Activated T-cell treated with anti-CD3 and anti-CD28 coated beads for 1 hour (primary cell): ENCODE results near the gene HCK.
A peak's percentile ranks its signal among the peaks of the same experiment; 100 is the strongest.
"Not testable (repeated sequence)": the region's sequence is repeated elsewhere in the genome, so short reads cannot be mapped to it uniquely, and the experiment has no call there.

Experiments used
- DNase-seq: peaks from one replicate; pipeline ENCODE4 v3.0.0-alpha.2; 2020; ENCODE audit warnings: low read depth

The HCK gene

DNA sequence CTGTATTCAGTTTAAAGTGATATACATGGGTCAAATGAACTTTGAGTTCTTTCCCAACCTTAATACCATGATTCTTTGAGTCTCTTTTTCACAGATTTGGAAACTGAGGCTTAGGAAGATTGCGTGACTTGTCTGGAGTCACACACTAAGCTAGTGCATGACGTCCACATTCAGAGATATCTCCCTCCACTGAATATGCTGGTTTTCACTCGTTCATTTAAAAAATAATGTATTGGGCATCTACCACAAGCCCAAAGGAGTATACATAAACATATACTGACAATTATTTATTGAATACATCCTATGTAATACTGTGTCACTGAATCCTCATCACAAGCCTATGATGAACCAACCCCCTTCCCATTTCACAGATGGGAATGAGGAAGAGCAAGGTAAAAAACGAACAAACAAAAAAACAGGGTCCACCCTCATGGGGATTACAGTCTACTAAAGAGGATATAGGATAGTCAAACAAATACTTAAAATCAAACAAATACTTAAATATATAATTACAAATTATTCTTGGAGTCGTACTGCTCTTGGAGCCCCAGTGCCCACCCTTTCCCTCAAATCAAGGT lies 56.9 kb downstream of the HCK start:
- DNase-seq = no peak

DNA sequence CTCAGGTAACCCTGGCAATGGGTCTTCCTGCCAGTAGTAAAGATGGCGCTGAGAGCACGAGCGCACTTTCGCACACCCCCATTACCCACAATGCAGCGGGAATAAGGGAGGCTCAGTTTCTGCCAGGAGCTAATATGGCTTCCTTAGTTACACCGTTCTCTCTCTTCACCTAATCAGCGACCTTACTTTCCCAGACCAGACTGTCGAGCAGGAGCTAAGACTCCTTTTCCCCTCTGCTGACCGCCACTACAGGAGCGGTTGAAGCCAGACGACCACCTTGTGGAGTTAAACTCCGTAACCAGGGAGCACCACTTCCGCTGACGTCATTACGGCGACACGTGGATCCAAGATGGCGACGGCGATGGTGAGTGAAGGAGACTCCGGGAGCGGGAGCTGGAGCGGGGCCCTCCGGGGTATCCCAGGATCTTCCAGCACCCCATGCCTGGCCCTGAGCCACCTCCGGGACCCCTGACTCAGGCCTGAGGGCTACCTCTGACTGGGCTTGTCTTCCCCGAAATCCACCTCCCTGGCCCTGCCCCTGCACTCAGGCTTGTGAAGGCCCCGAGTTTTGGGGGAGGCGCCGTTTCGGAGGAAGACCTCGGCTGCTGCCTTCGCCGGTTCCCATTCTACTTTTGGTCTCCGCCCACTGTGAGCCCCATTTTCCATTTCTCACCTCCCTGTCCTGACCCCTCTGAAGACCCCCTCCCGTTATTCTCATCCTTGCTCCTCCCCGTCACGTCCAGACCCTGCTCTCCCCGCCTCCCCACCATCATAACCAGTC lies 57.5 kb downstream of the HCK start, which contains the start of gene TM9SF4:
Gene TM9SF4 (plus strand): TSS at position 323 of the 781 bp plus-strand sequence. CDS start 27 bp downstream, at position 350.
- peak; percentile 82 for DNase-seq

DNA sequence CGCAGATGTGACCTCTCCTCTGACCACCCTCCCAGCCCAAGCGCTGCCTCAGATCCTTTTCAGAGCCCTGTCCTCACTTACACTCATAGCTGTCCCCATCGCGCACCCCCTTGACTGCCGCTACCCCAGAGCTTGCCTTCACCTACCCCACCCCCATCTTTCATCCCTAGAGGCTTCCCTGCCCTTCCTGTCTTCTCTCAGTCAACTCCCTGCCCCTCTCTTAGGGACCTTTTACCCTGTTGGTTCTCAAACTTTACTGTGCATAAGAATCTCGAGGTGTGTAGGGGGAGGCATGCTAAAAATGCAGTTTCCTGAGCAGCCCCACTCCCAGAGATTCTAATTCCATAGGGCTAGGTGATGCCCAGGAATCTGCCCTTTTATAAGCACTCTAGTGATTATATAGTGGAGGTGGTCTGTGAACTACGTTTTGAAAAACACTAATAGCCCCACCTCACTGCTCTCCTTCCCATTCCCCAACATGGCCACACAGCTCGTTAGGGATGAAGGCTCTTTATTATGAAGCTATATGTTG lies 58.2 kb downstream of the HCK start:
- no peak for DNase-seq

DNA sequence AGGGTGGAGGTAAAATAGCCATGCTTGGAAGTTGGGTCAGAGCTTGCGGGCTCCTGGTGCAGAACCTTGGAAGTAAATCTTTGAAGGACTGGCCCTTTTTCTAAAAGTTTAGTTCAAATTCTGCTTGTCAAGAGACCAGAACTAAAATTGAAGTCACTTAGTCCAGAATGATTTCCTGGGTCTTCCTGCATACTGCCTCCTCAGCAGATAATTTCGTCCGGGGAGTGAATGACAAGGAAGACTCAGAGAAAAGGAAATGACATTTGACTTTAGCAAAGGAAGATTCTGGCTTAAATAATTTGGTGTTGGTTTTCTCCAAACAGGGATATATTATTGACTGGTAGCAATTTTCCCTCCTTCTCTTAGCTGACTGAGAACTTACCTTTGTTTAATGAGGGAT lies 58.7 kb downstream of the HCK start:
- no peak for DNase-seq

DNA sequence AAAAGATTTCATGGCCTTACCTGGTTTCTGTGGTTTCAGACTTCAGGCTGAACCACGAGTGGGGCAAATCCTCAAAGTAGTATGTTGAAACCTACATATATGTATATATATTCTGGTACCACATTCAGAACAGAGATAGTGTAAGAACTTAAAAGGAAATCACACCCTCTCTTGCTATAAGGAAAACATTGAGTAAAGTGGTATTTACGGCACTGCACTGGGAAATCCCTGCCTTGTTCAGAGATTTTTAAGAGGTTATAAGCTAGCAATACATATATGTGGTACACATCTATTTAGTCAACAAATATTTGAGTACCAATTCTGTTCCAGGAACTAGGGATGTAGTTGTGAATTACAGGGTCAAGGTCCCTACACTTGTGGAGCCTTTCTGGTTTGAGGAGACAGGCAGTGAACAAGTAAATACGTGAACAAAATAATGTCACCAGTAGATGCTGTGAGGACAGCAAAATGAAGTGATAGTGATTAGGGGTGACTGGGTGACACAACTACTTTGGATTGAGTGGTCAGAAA lies 59.2 kb downstream of the HCK start:
- no peak for DNase-seq

DNA sequence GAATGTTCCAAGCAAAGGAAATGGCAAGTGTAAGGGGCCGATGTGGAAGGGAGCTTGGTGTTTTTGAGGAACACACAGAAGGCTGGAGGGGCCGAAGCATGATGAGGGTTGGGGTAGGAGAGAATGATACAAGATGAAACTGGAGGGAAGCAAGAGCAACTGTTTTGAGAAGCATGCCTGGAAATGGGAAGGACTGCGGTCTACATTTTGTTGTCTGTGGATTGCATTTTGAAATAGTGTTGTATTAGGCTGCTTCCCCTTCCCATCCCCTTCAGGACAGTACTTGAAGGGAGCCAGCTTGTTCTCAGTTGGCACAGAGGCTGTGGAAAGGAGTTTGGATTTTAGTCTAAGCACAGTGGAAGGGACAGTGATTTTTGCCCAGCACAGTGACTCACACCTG lies 59.7 kb downstream of the HCK start:
- DNase-seq = no peak

DNA sequence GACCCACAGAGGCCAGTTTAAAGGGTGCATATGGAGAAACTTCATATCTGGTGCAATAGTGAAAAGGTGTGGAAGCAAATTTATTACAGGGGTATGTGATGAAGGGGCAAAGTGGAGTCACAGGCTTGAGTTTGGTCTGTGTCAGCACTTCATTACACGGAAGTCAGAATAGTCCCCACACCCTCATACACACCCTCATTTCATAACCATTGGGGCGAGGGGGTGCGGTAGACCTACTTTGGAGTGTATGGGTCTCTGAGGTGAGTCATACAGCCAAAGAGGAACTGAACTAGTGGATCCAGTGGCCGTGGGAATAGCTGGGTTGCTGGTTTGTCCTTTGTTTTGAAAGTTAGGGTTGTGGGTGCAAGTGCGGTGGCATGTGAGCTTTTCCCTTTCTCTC lies 60.8 kb downstream of the HCK start:
- DNase-seq = no peak

DNA sequence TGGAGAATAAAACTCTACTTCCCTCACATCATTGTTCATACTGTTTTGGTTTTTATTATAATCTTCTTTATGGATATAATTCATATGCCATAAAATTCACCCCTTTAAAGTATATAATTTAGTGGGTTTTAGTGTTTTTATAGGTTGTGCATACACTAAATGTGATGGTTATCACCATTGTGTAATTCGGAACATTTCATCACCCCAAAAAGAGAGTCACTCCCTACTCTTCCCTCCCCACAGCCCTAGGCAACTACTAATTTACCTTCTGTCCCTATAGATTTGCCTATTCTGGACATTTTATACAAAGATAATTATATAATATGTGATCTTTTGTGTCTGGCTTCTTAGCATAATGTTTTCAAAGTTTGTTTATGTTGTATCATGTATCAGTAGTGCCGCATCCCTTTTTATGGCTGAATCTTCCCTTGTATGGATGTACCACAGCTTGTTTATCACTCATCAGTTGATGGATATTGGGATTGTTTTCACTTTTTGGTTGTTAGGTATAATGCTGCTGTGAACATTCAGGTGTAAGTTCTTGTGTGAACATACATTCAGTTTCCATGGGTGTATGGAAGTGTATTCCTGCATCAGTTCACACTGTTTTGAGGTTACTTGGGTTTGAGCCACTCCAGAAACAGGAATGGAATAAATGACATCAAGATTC lies 61.7 kb downstream of the HCK start:
- DNase-seq = no peak

DNA sequence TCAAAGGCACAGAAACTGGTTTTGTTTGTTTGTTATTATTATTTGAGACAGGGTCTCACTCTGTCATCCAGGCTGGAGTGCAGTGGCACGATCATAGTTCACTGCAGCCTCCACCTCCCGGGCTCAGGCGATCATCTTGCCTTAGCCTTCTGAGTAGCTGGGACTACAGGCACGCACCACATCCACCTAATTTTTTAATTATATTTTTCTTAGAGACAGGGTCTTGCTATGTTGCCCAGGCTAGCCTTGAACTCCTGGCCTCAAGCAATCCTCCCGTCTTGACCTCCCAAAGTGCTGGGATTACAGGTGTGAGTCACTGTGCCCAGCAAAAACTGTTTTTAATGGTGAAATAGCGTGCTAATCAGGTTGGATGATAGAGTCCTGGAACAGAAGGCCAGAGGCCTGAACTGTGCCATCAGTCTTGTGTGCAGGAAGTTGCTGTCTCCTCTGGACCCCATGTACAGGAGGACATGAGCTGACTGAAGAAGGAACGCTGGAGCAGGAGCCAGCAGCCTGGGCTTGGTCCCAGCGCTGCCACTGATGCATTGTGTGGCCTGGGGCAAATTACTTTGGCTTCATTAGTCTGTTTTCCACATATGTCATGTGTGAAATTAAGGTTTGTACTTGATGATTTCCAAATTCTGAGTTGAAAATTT lies 62.4 kb downstream of the HCK start:
- DNase-seq = no peak

DNA sequence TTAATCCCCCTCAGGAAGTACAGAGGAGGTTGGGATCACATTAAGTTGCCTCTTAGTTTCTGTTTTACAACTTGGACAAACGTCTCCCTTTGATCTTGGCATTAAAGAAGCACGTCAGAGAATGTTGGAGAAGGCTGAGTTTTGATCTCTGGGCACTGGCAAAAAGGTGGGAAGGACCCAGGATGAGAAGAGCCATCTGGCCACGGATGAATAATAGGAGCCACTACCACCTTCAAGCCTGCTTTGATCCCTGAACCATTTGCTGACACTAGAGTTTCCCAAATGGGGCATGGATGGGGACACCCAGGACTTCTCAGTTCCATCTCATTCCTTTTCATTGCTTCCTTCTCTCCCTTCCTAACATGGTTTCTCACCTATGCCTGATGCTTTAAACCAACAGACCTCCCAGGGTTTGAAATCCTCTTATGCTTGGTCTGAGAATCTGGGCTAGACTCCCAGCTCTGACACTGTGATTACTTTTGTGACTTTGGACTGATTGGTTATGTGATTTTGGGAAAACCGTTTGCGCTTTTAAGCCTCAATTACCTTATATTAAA lies 63.2 kb downstream of the HCK start:
- no peak for DNase-seq

DNA sequence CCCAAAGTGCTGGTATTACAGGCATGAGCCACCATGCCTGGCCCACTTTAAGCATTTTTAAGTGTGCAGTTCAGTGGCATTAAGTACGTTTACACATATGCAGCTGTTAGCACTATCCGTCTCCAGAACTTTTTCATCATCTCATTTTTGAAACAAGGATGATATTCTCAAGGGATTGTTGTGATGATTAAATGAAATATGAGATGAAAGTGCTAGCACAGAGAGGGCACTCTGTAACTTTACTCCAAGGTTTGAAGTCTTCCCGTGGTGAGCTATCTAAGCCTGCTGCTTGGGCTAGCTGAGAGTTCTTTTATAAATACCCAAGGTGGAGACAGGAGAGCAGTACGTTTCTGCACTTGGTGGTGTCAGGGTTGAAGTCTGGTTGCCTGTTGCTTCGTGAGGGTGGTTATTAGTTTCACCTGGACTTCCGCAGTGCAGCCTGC lies 64.1 kb downstream of the HCK start:
- no peak for DNase-seq

DNA sequence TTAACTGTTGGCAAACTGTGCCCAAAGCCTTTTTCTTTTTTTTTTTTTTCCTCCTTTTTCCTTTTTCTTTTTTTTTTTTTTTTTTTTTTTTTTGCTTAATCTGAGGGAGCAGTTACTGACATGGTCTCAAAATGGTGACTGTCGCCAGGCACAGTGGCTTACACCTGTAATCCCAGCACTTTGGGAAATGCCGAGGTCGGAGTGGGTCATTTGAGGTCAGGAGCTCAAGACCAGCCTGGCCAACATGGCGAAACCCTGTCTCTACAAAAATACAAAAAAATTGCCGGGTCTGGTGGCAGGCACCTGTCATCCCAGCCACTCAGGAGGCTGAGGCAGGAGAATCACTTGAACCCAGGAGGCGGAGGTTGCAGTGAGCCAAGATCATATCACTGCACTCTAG lies 64.8 kb downstream of the HCK start:
- DNase-seq = not testable (repeated sequence)

DNA sequence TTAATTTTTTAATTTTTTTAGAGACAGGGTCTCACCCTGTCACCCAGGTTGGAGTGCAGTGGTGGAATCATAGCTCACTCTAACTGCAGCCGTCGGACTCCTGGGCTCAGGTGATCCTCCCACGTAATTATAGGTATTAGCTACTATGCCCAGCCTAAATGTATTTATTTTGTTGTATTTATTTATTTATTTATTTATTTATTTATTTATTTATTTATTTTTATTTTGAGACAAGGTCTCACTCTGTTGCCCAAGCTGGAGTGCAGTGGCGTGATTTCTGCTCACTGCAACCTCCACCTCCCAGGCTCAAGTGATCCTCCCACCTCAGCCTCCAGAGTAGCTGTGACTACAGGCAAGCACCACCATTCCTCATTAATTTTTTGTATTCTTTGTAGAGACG lies 66.4 kb downstream of the HCK start:
- not testable (repeated sequence) for DNase-seq

DNA sequence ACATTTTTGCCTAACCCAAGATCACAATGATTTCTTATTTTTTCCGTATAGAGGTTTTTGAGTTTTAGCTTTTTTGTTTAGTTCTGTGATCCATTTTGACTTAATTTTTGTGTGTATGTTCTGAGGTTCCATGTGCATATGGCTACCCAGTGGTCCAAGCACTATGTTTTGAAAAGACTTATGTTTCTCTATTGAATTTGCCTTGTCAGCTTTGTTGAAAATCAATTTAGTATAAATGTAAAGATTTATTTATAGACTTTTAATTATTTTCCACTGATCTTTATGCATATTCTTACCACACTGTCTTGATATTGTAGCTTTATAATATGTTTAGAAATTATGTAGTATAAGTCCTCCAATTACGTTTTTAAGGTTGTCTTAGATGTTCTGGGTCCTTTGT lies 67.7 kb downstream of the HCK start:
- no peak for DNase-seq

DNA sequence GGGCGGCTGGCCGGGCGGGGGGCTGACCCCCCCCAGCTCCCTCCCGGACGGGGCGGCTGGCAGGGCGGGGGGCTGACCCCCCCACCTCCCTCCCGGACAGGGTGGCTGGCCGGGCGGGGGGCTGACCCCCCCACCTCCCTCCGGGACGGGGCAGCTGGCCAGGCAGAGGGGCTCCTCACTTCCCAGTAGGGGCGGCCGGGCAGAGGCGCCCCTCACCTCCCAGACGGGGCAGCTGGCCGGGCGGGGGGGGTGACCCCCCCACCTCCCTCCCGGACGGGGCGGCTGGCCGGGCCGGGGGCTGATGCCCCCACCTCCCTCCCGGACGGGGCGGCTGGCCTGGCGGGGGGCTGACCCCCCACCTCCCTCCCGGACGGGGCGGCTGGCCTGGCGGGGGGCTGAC lies 69.9 kb downstream of the HCK start:
- not testable (repeated sequence) for DNase-seq

DNA sequence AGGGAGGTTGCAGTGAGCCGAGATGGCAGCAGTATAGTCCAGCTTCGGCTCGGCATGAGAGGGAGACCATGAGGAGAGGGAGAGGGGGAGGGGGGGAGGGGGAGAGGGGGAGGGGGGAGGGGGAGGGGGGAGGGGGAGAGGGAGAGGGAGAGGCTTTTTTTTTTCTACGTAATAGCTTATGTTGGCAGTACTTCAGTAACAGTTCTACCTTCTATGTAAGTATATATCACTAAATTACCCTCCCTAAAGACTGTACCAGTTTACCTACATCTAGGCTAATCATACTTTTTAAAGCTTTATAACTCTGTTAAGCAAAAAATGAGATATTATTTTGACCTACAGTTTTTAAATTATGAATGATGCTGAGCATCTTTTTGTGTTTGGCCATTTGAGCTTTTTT lies 71.0 kb downstream of the HCK start:
- DNase-seq = no peak

DNA sequence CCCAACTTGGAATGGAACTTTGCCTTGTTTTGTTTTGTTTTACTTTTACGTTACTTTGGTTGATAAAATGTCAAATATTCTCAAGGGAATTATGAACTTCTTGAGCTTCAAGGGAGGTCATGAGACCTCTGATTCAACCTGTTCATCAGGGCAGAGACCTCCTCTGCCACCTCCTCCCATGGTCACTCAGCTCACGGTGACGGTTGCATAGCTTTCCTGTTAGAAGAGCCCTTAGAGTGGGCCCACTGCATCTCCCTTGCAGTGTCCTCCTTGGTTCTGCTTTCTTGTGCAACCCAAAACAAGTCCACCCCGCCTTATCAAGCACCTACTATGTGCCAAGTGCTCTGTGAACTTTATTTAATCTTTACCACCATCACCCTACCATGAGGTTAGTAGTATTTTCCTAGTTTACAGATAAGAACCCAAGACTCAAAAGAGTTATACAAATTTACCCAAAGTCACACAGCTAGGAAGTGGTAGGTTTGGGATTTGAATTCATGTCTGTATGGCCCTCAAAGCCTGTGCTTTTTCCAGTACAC lies 72.9 kb downstream of the HCK start:
- DNase-seq = no peak

DNA sequence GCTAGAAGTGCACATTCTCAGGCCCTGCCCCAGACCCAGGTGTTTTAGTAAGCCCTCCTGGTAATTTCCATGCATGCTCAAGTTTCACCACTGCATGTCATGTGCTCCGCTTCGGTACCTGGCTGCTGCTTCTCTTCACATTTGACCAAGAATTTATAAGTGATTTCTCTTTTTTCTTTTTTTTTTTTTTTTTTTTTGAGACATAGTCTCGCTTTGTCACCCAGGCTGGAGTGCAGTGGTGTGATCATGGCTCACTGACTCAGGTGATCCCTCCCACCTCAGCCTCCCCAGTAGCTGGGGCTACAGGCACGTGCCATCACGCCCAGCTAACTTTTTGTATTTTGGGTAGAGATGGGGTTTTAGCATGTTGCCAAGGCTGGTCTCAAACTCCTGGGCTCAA lies 73.5 kb downstream of the HCK start:
- DNase-seq = no peak

DNA sequence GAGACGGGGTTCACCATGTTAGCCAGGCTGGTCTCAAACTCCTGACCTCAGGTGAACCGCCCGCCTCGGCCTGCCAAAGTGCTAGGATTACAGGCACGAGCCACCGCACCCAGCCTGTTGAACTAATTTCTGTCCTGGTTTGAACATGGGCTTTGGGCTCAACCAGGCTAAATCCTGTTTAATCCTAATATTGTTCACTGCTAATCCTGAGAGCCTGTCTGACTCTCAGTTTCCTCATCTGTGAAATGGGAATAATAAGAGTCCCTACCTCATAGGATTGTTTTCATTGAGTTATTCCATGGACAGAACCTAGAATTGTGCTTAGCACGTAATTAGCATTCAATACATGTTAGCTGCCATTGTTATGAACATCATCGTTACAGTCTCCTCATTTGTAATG lies 74.9 kb downstream of the HCK start:
- DNase-seq = no peak

DNA sequence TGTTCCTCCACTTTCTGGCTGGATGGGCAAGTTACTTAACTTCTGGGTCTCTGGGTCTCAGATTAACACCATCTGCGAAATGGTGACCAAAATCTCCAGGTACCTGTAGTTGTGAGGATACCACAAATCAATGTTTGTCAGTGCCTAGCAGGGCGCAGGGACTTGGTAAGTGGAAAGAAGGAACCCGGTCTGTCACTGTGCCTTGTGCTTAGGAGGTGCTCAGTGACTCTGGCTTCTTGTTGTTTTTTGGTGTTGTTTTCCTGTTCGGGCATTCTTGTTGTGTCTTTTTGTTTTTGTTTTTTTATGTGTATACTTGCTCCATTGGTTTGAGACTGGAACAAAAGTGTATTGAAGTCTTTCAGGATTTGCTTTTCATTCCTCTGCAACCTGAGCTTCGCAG lies 75.3 kb downstream of the HCK start:
- DNase-seq = no peak

DNA sequence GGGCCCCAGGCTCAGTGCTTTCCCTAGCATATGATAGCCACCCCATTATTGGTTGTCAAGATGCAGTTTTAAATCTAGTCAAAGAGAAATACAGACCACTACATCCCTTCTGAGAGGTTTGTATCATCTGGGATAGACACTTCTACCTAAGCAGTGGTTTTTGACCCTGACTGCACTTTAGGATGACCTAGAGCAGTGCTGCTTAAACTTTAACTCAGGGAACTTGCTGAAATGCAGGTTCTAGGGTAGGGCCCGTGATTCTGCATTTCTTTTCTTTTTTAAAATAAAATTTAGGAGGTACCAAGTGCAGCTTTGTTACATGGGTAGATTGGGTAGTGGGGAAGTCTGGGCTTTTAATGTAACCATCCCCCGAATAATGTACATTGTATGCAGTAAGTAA lies 76.1 kb downstream of the HCK start:
- no peak for DNase-seq

DNA sequence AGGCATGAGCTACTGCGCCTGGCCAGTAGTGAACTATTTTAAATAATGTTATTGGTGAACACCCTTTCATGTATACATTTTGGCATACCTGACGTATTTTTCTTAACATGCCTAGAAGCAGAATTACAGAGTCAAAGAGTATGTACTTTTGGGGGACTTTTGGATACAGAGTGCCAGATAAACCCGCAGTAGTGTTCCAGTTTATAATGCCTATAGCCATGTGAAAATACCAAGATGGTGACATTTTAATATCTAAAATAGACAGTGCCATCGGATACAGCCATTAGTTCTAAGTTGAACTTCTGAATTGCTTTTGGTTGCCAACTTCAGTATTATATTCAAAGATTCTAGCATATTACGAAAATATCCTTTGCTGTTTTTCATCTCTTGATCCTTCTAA lies 77.8 kb downstream of the HCK start:
- no peak for DNase-seq
